Sigmoid colon (tissue), 7 donors: Measurements from ENCODE around the gene PHACTR3. TPM values are rescaled to one million over a fixed set of nuclear protein-coding genes. Genes with fewer than 3 reads are reported as not detected.

Experiments used
- DNase-seq: peaks from one replicate; pipeline ENCODE4 v3.0.0-alpha.2; 2019
- H3K27ac ChIP-seq, 4 donors: fragments of 200-600 bp; sonication (generic); one replicate each; pipeline ENCODE4 v1.5.1; 2016 to 2019; ENCODE audit warnings: mild to moderate bottlenecking in 1 of 4
- H3K27me3 ChIP-seq, 3 donors: fragments of 200-600 bp; sonication (generic); one replicate each; pipeline ENCODE4 v1.5.1; 2019; ENCODE audit warnings: mild to moderate bottlenecking in 1 of 3
- H3K36me3 ChIP-seq, 4 donors: fragments of 200-600 bp; sonication (generic); one replicate each; pipeline ENCODE4 v1.5.1; 2016 to 2019
- H3K4me1 ChIP-seq, 4 donors: fragments of 200-600 bp; sonication (generic); one replicate each; pipeline ENCODE4 v1.5.1; 2017 to 2019
- H3K4me3 ChIP-seq, 4 donors: fragments of 200-600 bp; sonication (generic); one replicate each; pipeline ENCODE4 v1.5.1; 2017 to 2019; ENCODE audit warnings: mild to moderate bottlenecking in 2 of 4, moderate library complexity in 1 of 4
- H3K9me3 ChIP-seq, 4 donors: fragments of 200-600 bp in 3 of 4; sonication (generic) in 3 of 4; one replicate each; pipeline versions ENCODE4 v1.5.1 to v1.6.1; 2013 to 2019
- CTCF ChIP-seq, 4 experiments: fragments of 450-650 bp in 3 of 4; fragments of 200-600 bp in 1 of 4; IDR thresholded peaks; one replicate each; pipeline ENCODE4 v1.5.1; 2016 to 2019; ENCODE audit warnings: antibody characterized with exemption in 4 of 4, mild to moderate bottlenecking in 3 of 4, moderate library complexity in 2 of 4
- EP300 ChIP-seq, 4 donors: sonication (generic); formaldehyde crosslinking; IDR thresholded peaks; one replicate each; pipeline ENCODE4 v1.6.1; 2017; ENCODE audit warnings: antibody characterized with exemption in 4 of 4
- POLR2A ChIP-seq, 2 donors: fragments of 450-650 bp; IDR thresholded peaks; one replicate each; pipeline ENCODE4 v1.6.1; 2016; ENCODE audit warnings: antibody characterized with exemption in 2 of 2, mild to moderate bottlenecking in 2 of 2, moderate library complexity in 2 of 2
- POLR2AphosphoS5 ChIP-seq, 4 donors: sonication (generic); formaldehyde crosslinking; IDR thresholded peaks; one replicate each; pipeline ENCODE4 v1.6.1; 2017; ENCODE audit warnings: antibody characterized with exemption in 4 of 4
- WGBS, 2 donors: extraction: QIAGEN DNeasy Blood & Tissue Kit; methylation state at CpG; one replicate each; pipeline ENCODE4 v1.1.7; 2013; 5-methylcytosine and 5-hydroxymethylcytosine counted together
- intact Hi-C: fragments of 100-400 bp; cut with DNase I; formaldehyde crosslinking; loops from one replicate; pipeline ENCODE4 v1.15.1; 2023
- polyA plus RNA-seq, 3 donors: library from polyadenylated mRNA; stranded (reverse); fragments of 200-250 nt; gene quantifications; one replicate each; pipeline ENCODE4 v1.2.3, GENCODE V29; 2013
- total RNA-seq, 4 donors: library from RNA; depleted of rRNA; stranded (reverse); fragments of >200 nt; gene quantifications; one replicate each; pipeline ENCODE4 v1.1.0, GENCODE V29; 2016
- donor health status: healthy with polysubstance abuse.
- donor health status: Bipolar disorder and iron deficiency.
- donor health status: healthy.

The PHACTR3 gene
- total and polyA plus RNA-seq, 7 donors: under 0.01 to 1.5 (median 0.81) TPM

DNA sequence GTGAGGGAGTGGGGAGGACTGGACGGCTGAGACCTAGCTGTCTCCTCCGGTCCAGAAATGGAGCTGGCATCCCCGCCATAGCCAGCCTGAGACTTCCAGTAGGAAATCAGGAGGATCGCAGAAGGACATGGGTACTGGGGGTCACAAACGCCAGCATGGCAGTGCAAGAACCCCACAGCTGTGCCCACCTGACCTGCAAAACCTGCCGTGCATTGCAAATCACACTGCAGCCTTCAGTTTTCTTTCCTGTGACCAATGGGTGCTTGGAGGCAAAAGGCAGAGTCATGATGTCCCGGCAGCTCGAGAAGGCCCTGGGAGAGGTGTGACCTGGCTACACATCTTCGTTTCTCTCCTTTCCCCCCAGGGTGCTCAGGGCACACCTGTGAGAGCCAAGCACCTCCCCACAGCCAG lies 23.3 kb upstream of the PHACTR3 start:
- WGBS, 2 donors: 72 to 80% methylated on average over 9 of the region's 9 CpGs
- Histone ChIP-seq H3K9me3 (no peaks in the 10 kb centered on the region), H3K4me1 (peaks cover 0 to 4% (median 0%) of the 10 kb centered on the region in 4 donors), H3K27ac (no peak overlapping the region), H3K27me3 (peaks cover 13 to 54% (median 31%) of the 10 kb centered on the region in 3 donors), H3K36me3 (no peaks in the 10 kb centered on the region), H3K4me3 (no peak overlapping the region)
- peak; percentile 40 for DNase-seq
- intact Hi-C loops: no loop called here
- no peak for TF ChIP-seq POLR2AphosphoS5 (IDR thresholded peaks at IDR 0.05)
- no peak for TF ChIP-seq POLR2A (IDR thresholded peaks at IDR 0.05)
- TF ChIP-seq EP300 (IDR thresholded peaks at IDR 0.05): no peak
- TF ChIP-seq CTCF (IDR thresholded peaks at IDR 0.05): no peak

DNA sequence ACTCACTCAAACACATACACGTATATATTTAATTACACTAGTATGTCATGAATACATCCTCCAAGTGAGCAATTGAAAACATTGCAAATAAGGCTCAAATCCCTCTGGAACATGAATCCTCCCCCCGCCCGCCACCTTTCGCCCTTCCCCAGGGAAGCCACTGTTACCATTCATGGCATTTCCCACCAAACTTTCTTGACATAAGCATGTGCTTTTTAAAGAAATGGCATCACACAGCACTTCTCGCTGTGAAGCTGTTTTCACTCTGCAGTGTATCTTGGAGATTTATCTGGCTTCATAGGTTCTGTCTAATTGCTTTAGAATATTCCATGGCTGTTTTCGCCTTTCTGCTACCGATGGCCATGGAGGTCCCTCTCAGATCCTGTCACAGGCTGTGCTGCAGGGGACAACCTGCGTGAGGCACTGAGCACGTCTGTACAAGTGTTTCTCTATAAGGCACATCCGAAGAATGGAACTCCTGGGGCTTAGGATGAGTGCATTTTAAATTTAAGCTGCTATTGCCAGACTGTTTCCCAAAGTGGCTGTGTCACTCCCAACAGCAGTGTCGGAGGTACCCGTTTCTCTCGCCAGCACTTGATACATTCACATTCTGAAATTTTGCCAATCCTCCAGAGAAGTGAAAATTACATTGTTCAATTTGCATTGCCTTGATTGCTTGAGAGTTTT lies 22.2 kb upstream of the PHACTR3 start:
- no peak overlapping the region for H3K4me3 ChIP-seq
- intact Hi-C loops: no loop called here
- no peak for TF ChIP-seq CTCF (IDR thresholded peaks at IDR 0.05)
- no peak for TF ChIP-seq POLR2A (IDR thresholded peaks at IDR 0.05)
- DNase-seq: peak; percentile 12
- H3K27ac ChIP-seq: no peak overlapping the region
- H3K9me3 ChIP-seq: no peaks in the 10 kb centered on the region
- H3K27me3 ChIP-seq: peaks cover 4 to 43% (median 21%) of the 10 kb centered on the region in 3 donors
- H3K4me1 ChIP-seq: no peaks in the 10 kb centered on the region
- WGBS, 2 donors: 84 to 88% methylated on average over 13 of the region's 13 CpGs
- no peaks in the 10 kb centered on the region for H3K36me3 ChIP-seq

DNA sequence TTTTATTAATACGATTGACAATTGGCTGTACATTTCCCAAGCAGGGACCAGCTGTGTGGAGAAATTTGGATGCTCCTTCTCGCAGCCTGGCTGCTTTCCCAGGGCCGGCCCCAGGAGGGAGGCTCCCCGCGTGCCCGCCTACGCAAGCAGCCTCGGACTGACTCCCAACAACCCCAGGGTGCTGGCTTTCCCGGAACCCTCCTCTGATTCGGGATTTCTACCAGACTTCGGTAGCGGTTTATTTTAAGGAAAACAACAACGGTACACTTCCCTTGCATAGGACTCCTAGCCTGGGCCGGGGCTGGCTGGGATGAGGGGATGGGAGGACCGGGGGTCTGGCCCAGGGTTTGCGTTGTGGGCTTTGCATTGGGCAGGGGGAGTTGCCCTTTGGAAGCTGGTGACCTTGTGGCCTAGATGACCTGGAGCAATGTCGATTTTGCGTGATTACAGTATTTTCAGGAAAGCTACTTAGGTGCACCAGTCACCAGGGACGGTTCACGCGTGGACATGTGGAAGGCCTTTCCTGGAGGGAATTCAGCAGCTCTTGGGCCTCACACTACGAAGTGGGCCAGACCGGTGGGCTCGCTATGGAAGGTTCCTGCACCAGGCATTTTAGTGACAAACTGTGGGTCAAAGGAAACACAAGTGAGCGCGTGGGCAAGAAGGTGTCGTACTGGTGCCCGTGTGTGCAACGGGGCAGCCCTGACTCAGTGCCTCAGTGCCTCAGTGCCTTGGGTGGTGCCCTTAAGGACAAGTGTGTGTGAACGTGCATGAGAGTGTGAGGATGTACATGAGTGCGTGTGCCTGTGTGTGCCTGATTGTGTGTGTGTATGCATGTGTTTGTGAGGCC lies 20.7 kb upstream of the PHACTR3 start:
- Histone ChIP-seq H3K4me1 (no peaks in the 10 kb centered on the region), H3K4me3 (no peak overlapping the region), H3K36me3 (no peaks in the 10 kb centered on the region), H3K27ac (no peak overlapping the region), H3K27me3 (peaks cover 0 to 28% (median 8%) of the 10 kb centered on the region in 3 donors), H3K9me3 (peaks cover 0 to 3% (median 1%) of the 10 kb centered on the region in 4 donors)
- DNase-seq: peak; percentile 76
- intact Hi-C loops: no loop called here
- TF ChIP-seq POLR2AphosphoS5 (IDR thresholded peaks at IDR 0.05) (peak in 1 of 4 donors; percentile 17), POLR2A (IDR thresholded peaks at IDR 0.05) (no peak)
- 82% methylated on average over 31 of the region's 31 CpGs for WGBS, 2 donors

GRCh38 chr20:59584278-59584925 lies 19.9 kb upstream of the PHACTR3 start:
- WGBS, 2 donors: 91% methylated on average over 15 of the region's 15 CpGs
- intact Hi-C loops: no loop called here
- peaks cover 0 to 20% (median 6%) of the 10 kb centered on the region in 3 donors for H3K27me3 ChIP-seq
- DNase-seq: peak; percentile 45
- TF ChIP-seq EP300 (IDR thresholded peaks at IDR 0.05) (no peak), CTCF (IDR thresholded peaks at IDR 0.05) (no peak), POLR2A (IDR thresholded peaks at IDR 0.05) (no peak)
- no peak overlapping the region for H3K27ac ChIP-seq
- peaks cover 0 to 3% (median 1%) of the 10 kb centered on the region in 4 donors for H3K9me3 ChIP-seq
- no peak overlapping the region for H3K4me3 ChIP-seq
- no peaks in the 10 kb centered on the region for H3K4me1 ChIP-seq
- no peaks in the 10 kb centered on the region for H3K36me3 ChIP-seq
